Panc1 (cell line): Measurements from ENCODE around the gene UIMC1.

Experiments used
- CTCF ChIP-seq: fragments of 450-650 bp; IDR thresholded peaks from 2 replicates; pipeline ENCODE4 v1.5.1; 2017; ENCODE audit warnings: mild to moderate bottlenecking
- SIN3A ChIP-seq: IDR thresholded peaks from 2 replicates; pipeline ENCODE4 v1.6.1; 2012; ENCODE audit warnings: low read depth, mild to moderate bottlenecking, low read length, moderate library complexity, borderline replicate concordance; ENCODE audit not compliant: insufficient read depth

DNA sequence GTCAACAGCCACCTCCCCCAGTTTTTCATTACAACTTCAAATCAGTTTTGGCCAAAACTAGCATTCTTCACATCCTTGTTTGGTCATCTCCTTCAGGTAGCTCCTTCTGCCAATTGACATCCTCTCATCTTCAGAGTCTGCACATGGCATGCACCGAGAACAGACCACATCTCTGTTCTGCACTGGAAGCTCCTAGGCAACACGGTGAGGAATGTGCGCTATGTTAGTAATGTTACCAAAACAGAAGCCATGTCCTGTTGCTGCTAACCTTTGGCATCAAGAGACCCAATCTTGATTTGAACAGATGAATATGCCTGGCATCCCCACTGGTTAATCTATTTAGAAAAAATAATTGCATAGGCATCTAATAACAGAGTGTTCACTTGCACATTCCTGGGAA lies 102.3 kb downstream of the UIMC1 start:
- no peak for TF ChIP-seq CTCF
- no peak for TF ChIP-seq SIN3A
